Spleen (tissue), 11 donors: ENCODE results near the gene HYAL2. TPM values are rescaled to one million over a fixed set of nuclear protein-coding genes. Genes with fewer than 3 reads are reported as not detected.

ENCODE experiments used
- DNase-seq: peaks from one replicate; pipeline ENCODE4 v3.0.0-alpha.2; 2020
- H3K27ac ChIP-seq, 8 donors: fragments of 200-600 bp; sonication (generic) in 7 of 8; 1 replicate in 4 of 8; 2 replicates in 4 of 8; pipeline versions ENCODE4 v1.5.0 to v1.8.0; 2016 to 2021; ENCODE audit warnings: inconsistent platforms in 4 of 8, mild to moderate bottlenecking in 4 of 8, moderate library complexity in 1 of 8
- H3K27me3 ChIP-seq, 7 donors: fragments of 200-600 bp; sonication (generic) in 6 of 7; replicated peaks in 1 of 7; 1 replicate in 4 of 7; 2 replicates in 3 of 7; pipeline versions ENCODE4 v1.5.0 to v1.8.0; 2016 to 2021; ENCODE audit warnings: inconsistent platforms in 3 of 7, mild to moderate bottlenecking in 1 of 7
- H3K36me3 ChIP-seq, 6 donors: fragments of 200-600 bp; sonication (generic) in 5 of 6; 1 replicate in 4 of 6; 2 replicates in 2 of 6; pipeline versions ENCODE4 v1.5.0 to v1.8.0; 2016 to 2021; ENCODE audit warnings: inconsistent platforms in 2 of 6
- H3K4me1 ChIP-seq, 6 donors: fragments of 200-600 bp; sonication (generic) in 5 of 6; 1 replicate in 3 of 6; 2 replicates in 3 of 6; pipeline versions ENCODE4 v1.5.0 to v1.8.0; 2016 to 2021; ENCODE audit warnings: inconsistent platforms in 3 of 6
- H3K4me3 ChIP-seq, 8 donors: fragments of 200-600 bp; sonication (generic) in 7 of 8; 1 replicate in 4 of 8; 2 replicates in 4 of 8; pipeline versions ENCODE4 v1.5.0 to v1.8.0; 2016 to 2021; ENCODE audit warnings: inconsistent platforms in 4 of 8, mild to moderate bottlenecking in 4 of 8, moderate library complexity in 2 of 8
- H3K9me3 ChIP-seq, 8 donors: fragments of 200-600 bp; sonication (generic) in 7 of 8; 1 replicate in 4 of 8; 2 replicates in 4 of 8; pipeline versions ENCODE4 v1.5.0 to v1.8.0; 2016 to 2021; ENCODE audit warnings: inconsistent platforms in 4 of 8
- CTCF ChIP-seq, 11 experiments: fragments of 200-600 bp in 7 of 11; fragments of 450-650 bp in 4 of 11; sonication (generic) in 4 of 11; IDR thresholded peaks in 8 of 11; conservative IDR thresholded peaks in 3 of 11; 1 replicate in 7 of 11; 2 replicates in 4 of 11; pipeline versions ENCODE4 v1.4.0 to v1.8.0; 2016 to 2021; ENCODE audit warnings: antibody characterized with exemption in 11 of 11, inconsistent platforms in 4 of 11, mild to moderate bottlenecking in 1 of 11
- POLR2A ChIP-seq, 3 donors: fragments of 450-650 bp; IDR thresholded peaks; one replicate each; pipeline ENCODE4 v1.5.1; 2017; ENCODE audit warnings: antibody characterized with exemption in 3 of 3, mild to moderate bottlenecking in 1 of 3
- POLR2AphosphoS5 ChIP-seq, 3 donors: sonication (generic); formaldehyde crosslinking; IDR thresholded peaks; one replicate each; pipeline ENCODE4 v1.5.1; 2017; ENCODE audit warnings: antibody characterized with exemption in 3 of 3
- WGBS, 5 donors: extraction: QIAGEN DNeasy Blood & Tissue Kit in 3 of 5; methylation state at CpG; one replicate each; pipeline versions ENCODE4 v1.1.5 to v1.1.7; 2013 to 2018; 5-methylcytosine and 5-hydroxymethylcytosine counted together
- intact Hi-C: fragments of 100-400 bp; cut with DNase I; formaldehyde crosslinking; loops from one replicate; pipeline ENCODE4 v1.15.0; 2023; ENCODE audit warnings: low total_unique reads
- polyA plus RNA-seq, 3 donors: library from polyadenylated mRNA; stranded (reverse); fragments of 200-250 nt; gene quantifications; one replicate each; pipeline ENCODE4 v1.2.1, GENCODE V29; 2013
- total RNA-seq, 7 donors: library from RNA; depleted of rRNA in 3 of 7; stranded (reverse); fragments of >200 nt in 3 of 7; fragmentation: NEBNext Ultra II Directional in 4 of 7; extraction: Animal tissue kit (Norgen Biotek cat#: 25700) in 4 of 7; gene quantifications; one replicate each; pipeline versions ENCODE4 v1.1.0 to v1.2.1, GENCODE V29; 2016 to 2021
- donor health status: healthy with polysubstance abuse.
- donor health status: DM: no; HTN: no; CAD: no; lungs with moderate emphysema.
- donor health status: DM: no; HTN: no; CAD: no.
- donor health status: Bipolar disorder and iron deficiency.
- donor health status: healthy.
- donor health status: DM: no; HTN: no; CAD: no.
- donor health status: DM: yes; HTN: yes; CAD: no.

Gene HYAL2
- total and polyA plus RNA-seq, 10 donors = 108 to 746 (median 322) TPM

GRCh38 chr3:50278123-50278879 is 44.2 kb downstream of the HYAL2 start:
- WGBS, 5 donors = 80 to 91% (median 83%) methylated on average over 4 of the region's 4 CpGs
- Histone ChIP-seq H3K9me3 (no peaks in the 10 kb centered on the region), H3K4me1 (peaks cover 5 to 34% (median 32%) of the 10 kb centered on the region in 6 donors), H3K36me3 (no peaks in the 10 kb centered on the region), H3K27me3 (peaks cover 5 to 50% (median 38%) of the 10 kb centered on the region in 7 donors), H3K4me3 (no peak overlapping the region), H3K27ac (no peak overlapping the region)
- intact Hi-C loops = loop anchor here (10.0 kb wide), 1 partner anchor 154 kb away; no protein-coding TSS in a partner anchor
- DNase-seq = no peak
- TF ChIP-seq CTCF (IDR thresholded peaks at IDR 0.05 in 8 of 11, conservative IDR thresholded peaks at IDR 0.05 in 3 of 11) (no peak), POLR2AphosphoS5 (IDR thresholded peaks at IDR 0.05) (no peak), POLR2A (IDR thresholded peaks at IDR 0.05) (no peak)

GRCh38 chr3:50276762-50277101 is 45.8 kb downstream of the HYAL2 start:
- Histone ChIP-seq H3K36me3 (no peaks in the 10 kb centered on the region), H3K27ac (no peak overlapping the region), H3K27me3 (peaks cover 5 to 54% (median 41%) of the 10 kb centered on the region in 7 donors), H3K4me1 (peaks cover 10 to 50% (median 43%) of the 10 kb centered on the region in 6 donors), H3K4me3 (no peak overlapping the region), H3K9me3 (no peaks in the 10 kb centered on the region)
- TF ChIP-seq CTCF (IDR thresholded peaks at IDR 0.05 in 8 of 11, conservative IDR thresholded peaks at IDR 0.05 in 3 of 11) (no peak), POLR2AphosphoS5 (IDR thresholded peaks at IDR 0.05) (no peak), POLR2A (IDR thresholded peaks at IDR 0.05) (no peak)
- 78 to 83% (median 81%) methylated on average over 17 of the region's 17 CpGs for WGBS, 5 donors
- intact Hi-C loops = loop anchor here (10.0 kb wide), 1 partner anchor 152 kb away; no protein-coding TSS in a partner anchor
- no peak for DNase-seq

- DNase-seq = no peak
- H3K36me3 ChIP-seq = no peaks in the 10 kb centered on the region
- H3K4me1 ChIP-seq = peaks cover 10 to 56% (median 45%) of the 10 kb centered on the region in 6 donors
- TF ChIP-seq POLR2A (IDR thresholded peaks at IDR 0.05) (no peak), CTCF (IDR thresholded peaks at IDR 0.05 in 8 of 11, conservative IDR thresholded peaks at IDR 0.05 in 3 of 11) (no peak), POLR2AphosphoS5 (IDR thresholded peaks at IDR 0.05) (no peak)
- 20 to 40% (median 25%) methylated on average over 40 to 79 of the region's 79 CpGs for WGBS, 5 donors
- H3K4me3 ChIP-seq = peak overlapping the region in 2 of 8 donors; percentile 7 to 54
- intact Hi-C loops = loop anchor here (10.0 kb wide), 1 partner anchor 151 kb away; no protein-coding TSS in a partner anchor
- H3K27ac ChIP-seq = no peak overlapping the region
- H3K9me3 ChIP-seq = no peaks in the 10 kb centered on the region
- peaks cover 5 to 54% (median 41%) of the 10 kb centered on the region in 7 donors for H3K27me3 ChIP-seq
Observed at GRCh38 chr3:50275996-50276761, 46.4 kb downstream of the HYAL2 start.
